Adipose tissue (tissue), 3 donors: ENCODE measurements around the gene ASTN2. TPM values are rescaled to one million over a fixed set of nuclear protein-coding genes. Genes with fewer than 3 reads are reported as not detected.
"Not testable (repeated sequence)": the region's sequence is repeated elsewhere in the genome, so short reads cannot be mapped to it uniquely, and the experiment has no call there.

ENCODE experiments used
- H3K27ac ChIP-seq: one replicate; pipeline ENCODE4 v1.5.1; 2013; ENCODE audit warnings: low read depth, low read length
- WGBS, 3 donors: extraction: QIAGEN DNeasy Blood & Tissue Kit; methylation state at CpG; one replicate each; pipeline ENCODE4 v1.1.7; 2013; 5-methylcytosine and 5-hydroxymethylcytosine counted together
- polyA plus RNA-seq, 3 donors: library from polyadenylated mRNA; stranded (reverse); fragments of 200-250 nt; gene quantifications; one replicate each; pipeline ENCODE4 v1.2.3, GENCODE V29; 2013
- donor health status: healthy with polysubstance abuse.
- donor health status: Bipolar disorder and iron deficiency.
- donor health status: healthy.

The ASTN2 gene
- polyA plus RNA-seq, 3 donors, result 2.8 to 4.5 (median 3.0) TPM

DNA sequence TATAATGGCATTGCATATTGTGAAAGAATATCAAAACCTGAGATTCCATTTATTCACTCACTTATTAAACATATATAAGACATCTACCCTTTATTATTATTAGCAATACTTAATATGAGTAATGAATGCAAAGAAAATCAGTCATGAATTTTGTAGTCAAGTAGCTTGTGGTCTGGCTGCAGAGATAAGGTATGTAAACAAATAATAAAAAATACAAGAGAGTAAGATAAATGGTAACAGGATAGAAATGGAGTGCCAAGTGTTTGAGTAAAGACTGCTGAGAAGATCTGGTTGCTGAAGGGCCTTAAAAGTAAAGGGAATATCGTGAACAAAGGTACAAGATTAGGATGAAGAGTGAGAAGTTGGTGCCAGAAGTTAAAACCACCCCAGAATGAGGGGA lies 709.3 kb downstream of the ASTN2 start:
- 38 to 81% (median 80%) methylated on average over 1 of the region's 1 CpG for WGBS, 3 donors
- H3K27ac ChIP-seq, result no peak overlapping the region

- H3K27ac ChIP-seq, result no peak overlapping the region
Observed at GRCh38 chr9:116704470-116704869, 710.4 kb downstream of the ASTN2 start.

DNA sequence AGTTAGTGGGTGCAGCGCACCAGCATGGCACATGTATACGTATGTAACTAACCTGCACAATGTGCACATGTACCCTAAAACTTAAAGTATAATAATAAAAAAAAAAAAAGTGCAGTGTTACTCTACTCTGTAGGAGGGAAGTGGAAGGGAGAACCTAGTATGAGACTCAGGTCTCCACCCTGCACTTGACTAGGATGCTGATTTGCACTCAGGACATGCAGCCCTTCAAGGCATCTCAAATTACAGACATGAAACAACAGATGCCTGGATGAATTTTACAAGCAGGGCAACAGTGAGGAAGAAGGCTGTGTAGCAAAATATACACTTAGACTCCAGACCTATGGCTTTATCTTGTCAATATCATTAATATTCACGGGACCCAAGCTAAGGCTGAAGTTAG lies 711.2 kb downstream of the ASTN2 start:
- WGBS, 3 donors, result 95 to 99% (median 97%) methylated on average over 3 of the region's 3 CpGs
- no peak overlapping the region for H3K27ac ChIP-seq

- 64 to 88% (median 73%) methylated on average over 2 of the region's 2 CpGs for WGBS, 3 donors
- no peak overlapping the region for H3K27ac ChIP-seq
Observed at GRCh38 chr9:116701940-116702642, 712.8 kb downstream of the ASTN2 start.

DNA sequence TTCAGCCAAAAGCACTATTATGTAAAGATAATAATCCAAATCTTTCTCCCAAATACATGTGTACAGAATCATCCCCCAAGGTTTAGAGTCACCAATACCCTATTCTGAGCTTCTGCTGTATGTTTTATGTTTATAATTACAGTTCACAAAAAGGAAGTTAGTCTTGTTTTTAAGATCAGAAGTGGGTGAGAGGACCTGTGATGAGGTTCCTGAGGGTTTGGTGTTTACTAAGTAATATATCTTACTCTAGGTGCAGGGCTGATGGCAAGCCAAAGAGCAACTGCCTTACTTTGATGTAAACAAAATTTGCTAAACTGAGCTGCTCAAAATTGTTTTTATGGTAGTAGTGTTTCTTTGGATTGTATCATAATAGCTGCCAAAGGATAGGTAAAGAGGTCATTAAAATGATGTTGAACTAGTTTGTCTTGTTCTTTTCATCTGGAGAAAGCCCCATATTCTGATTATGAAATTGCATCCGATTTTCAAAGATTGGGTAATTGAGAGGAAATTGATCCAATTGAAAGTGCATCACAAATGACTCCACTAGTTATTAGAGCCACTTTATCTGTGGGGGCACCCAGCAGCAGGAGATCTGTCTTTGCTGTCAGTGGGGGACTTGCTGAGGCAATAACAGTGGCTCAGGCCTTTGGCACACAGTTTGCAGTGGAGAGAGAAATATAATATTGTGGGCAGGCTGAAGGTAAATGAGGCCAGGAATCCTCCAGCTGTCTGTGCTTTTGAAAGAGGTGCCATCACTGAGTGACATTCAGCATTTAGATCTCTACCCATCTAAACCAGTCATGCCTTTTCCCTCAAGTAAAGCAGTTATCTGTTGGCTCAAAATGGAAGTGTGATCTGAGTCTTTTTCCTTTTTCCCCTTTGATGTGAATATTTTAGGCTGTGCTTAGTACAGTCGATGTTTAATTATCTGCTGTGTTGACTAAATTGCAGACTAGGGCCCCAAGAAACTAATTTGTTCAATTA lies 713.7 kb downstream of the ASTN2 start:
- WGBS, 3 donors, result 56 to 73% (median 72%) methylated on average over 2 of the region's 2 CpGs

DNA sequence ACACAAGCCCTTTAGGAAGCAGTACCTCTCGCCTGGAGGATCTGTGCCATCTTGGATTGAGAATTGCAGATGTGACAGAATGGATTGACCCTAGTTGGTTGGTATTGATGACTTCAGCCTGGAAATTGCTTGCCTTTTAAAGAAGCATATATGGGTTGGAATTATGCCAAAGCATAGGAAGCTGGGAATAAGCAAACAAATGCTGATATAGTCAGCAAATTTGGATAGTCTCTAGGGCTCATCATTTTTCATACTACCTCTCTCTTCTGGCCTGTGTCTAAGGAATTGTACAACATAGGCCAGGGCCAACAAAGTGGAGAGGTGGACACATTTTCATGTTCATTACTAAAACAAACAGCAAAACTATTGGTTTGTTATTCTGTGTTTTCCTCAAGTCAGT lies 714.6 kb downstream of the ASTN2 start:
- no peak overlapping the region for H3K27ac ChIP-seq

More for the DNA sequence above, 713.7 kb downstream of the ASTN2 start:
- no peak overlapping the region for H3K27ac ChIP-seq

DNA sequence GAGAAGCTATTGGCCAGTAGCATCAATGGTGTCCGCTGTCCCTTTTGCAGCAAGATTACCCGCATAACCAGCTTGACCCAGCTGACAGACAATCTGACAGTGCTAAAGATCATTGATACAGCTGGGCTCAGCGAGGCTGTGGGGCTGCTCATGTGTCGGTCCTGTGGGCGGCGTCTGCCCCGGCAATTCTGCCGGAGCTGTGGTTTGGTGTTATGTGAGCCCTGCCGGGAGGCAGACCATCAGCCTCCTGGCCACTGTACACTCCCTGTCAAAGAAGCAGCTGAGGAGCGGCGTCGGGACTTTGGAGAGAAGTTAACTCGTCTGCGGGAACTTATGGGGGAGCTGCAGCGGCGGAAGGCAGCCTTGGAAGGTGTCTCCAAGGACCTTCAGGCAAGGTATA lies 717.0 kb downstream of the ASTN2 start:
- H3K27ac ChIP-seq, result no peak overlapping the region
- WGBS, 3 donors, result 94 to 97% (median 96%) methylated on average over 16 of the region's 16 CpGs

More for the DNA sequence above, 714.6 kb downstream of the ASTN2 start:
- WGBS, 3 donors, result 92 to 100% (median 97%) methylated on average over 1 of the region's 1 CpG

- H3K27ac ChIP-seq, result no peak overlapping the region
- WGBS, 3 donors, result 80 to 89% (median 84%) methylated on average over 1 of the region's 1 CpG
Observed at GRCh38 chr9:116697362-116697761, 717.5 kb downstream of the ASTN2 start.

GRCh38 chr9:116695438-116695837 lies 719.4 kb downstream of the ASTN2 start:
- no peak overlapping the region for H3K27ac ChIP-seq
- WGBS, 3 donors, result 46 to 49% (median 49%) methylated on average over 3 of the region's 3 CpGs

DNA sequence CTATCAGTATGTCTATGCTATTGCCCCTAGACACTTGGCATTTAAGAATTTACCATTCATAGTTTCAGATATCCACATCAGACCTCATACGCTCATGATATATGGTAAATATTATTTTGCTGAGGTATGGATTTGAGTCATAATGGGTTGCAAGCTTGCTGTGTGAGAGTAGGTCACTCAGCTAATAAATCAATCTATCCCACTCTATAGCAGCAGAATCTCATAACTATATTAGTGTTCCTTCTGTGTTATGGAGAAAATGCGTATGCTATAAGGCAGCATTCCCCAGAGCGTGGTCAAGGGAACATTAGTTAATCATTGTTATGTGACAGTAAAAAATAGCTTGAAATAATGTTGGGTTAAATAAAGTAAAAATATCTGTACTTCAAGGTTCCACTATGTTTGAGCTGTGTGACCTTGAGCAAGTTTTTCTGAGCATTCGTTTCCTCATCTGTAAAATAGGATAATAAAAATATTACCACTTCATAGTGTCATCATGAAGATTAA lies 720.0 kb downstream of the ASTN2 start:
- 53 to 93% (median 90%) methylated on average over 4 of the region's 4 CpGs for WGBS, 3 donors
- no peak overlapping the region for H3K27ac ChIP-seq

DNA sequence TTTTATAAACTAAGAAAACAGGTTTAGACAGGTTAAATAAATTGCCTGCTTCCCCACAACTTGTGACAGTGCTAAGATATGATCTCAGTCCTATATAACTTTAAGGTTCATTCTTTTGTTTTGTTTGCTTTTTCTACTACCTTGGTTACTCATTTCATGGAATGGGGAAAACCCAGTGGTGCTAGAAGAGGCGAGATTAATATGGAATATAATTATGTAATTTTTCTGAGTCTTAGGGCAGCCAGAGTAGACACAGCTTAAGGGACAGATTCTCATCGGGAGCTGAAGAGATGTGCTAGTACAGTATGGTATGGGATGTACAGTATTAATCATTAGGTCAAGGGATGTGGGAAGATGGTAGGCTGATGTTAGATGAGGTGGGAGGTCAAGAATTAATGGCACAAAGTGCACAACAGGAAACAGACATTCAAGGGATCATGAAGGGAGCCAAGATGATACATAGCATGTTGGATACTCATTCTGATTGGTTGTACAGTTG lies 721.6 kb downstream of the ASTN2 start:
- H3K27ac ChIP-seq, result no peak overlapping the region
- WGBS, 3 donors, result 53 to 81% (median 67%) methylated on average over 2 of the region's 2 CpGs

DNA sequence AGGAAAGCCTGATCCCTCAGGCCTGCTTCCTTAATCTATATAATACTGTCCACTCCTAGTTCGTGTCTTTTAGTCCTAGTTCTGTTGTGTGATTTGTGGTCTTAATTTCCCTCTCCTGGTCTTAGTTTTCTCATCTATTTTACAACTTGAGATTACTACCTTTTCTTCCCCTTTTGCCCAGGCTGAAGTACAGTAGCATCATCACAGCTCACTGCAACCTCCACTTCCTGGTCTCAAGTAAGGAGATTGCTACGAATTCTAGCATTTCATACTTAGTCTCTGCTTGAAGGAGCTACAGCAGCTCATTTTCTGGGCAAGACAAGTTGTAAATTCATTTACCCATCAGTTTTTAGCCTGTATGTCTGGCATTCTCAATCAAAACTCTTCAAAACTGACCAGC lies 722.2 kb downstream of the ASTN2 start:
- 49 to 68% (median 63%) methylated on average over 2 of the region's 2 CpGs for WGBS, 3 donors
- H3K27ac ChIP-seq, result no peak overlapping the region

GRCh38 chr9:116691607-116692006 lies 723.2 kb downstream of the ASTN2 start:
- 85 to 88% (median 87%) methylated on average over 3 of the region's 3 CpGs for WGBS, 3 donors
- H3K27ac ChIP-seq, result no peak overlapping the region

DNA sequence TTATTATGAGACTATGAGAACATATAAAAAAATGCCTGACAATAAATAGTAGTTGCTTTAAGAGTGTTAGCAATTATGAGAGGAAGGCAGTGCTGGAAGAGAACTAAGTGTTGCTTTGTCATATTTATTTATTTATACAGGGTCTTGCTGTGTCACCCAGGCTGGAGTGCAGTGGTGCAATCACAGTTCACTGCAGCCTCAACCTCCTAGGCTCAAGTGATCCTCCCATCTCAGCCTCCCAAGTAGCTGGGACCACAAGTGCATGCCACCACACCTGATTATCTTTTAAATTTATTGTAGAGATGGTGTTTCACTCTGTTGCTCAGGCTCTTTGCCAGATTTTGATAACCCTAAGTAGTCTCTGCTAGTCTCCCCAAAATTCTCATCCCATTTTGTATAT lies 724.1 kb downstream of the ASTN2 start:
- H3K27ac ChIP-seq, result not testable (repeated sequence)

DNA sequence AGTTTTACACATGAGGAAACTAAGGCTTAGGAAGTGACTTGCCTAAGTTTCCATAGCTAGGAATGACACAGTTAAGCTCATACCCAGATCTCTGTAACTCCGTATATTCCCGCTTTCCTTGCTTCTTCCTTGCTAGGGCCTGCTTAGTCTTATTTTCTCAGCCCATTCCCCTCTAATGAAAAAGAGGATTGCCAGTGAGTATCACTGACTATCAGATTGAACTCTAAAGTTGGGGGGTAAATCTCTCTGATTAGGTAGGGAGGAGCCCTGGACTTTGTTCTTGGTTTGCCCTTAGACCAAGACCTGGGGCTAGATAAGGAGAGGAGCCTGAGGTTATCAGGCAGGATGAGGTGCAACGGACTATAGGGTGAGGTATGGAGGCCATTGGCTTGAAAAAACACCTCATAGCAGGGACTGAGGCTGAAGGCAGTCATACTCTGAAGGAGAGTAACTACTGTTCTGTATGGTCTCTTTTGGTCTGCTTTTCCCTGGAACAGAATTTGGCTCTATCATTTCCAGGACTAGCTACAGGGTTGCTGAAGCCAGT lies 725.3 kb downstream of the ASTN2 start:
- H3K27ac ChIP-seq, result no peak overlapping the region
- WGBS, 3 donors, result 77 to 95% (median 95%) methylated on average over 3 of the region's 3 CpGs

DNA sequence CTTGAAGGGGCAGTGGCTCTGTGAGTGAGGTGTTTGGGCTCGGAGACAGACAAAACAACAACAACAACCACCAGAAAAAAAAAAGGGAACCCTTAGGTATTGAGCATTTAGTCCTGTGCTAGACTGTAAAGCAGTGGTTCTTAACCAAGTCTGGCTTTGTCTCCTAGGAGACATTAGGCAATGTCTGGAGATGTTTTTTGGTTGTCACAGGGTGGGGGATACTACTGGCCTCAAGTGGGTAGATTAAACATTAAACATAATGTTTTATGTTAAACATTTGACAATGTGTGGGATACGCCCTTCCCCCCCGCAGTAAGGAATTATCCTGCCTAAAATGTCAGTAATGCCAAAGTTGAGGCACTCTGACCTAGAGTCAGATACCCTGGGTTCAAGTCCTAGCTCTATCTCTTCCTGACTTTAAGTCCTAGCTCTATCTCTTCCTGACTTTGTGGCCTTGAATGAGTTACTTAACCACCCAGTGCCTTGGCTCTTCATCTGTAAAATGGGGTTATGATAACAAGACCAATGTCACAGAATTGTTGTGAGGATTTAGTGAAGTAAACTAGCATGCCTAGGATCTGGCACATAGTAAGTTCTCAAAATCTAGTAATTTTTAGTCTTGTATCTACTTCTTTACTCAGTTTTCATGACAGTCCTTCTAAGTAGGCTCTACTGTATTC lies 725.9 kb downstream of the ASTN2 start:
- 78 to 88% (median 88%) methylated on average over 3 of the region's 3 CpGs for WGBS, 3 donors
- H3K27ac ChIP-seq, result no peak overlapping the region

GRCh38 chr9:116687754-116688135 lies 727.1 kb downstream of the ASTN2 start:
- 11 to 21% (median 16%) methylated on average over 7 of the region's 7 CpGs for WGBS, 3 donors
- no peak overlapping the region for H3K27ac ChIP-seq

GRCh38 chr9:116687074-116687753 lies 727.6 kb downstream of the ASTN2 start, which contains the start of gene TRIM32:
TSS of gene TRIM32 (plus strand) at chr9:116687305. CDS start at chr9:116697743, 10,438 bp downstream.
- 0 to 1% (median 1%) methylated on average over 42 to 54 of the region's 54 CpGs for WGBS, 3 donors
- no peak within 1 kb of the TSS for H3K27ac ChIP-seq
